ENCODE results near the gene OIP5. TPM values are rescaled to one million over a fixed set of nuclear protein-coding genes. Genes with fewer than 3 reads are reported as not detected.

The OIP5 gene
- total and polyA plus RNA-seq, 2 donors from 2014 or later: 0.94 TPM; not detected in 1

DNA sequence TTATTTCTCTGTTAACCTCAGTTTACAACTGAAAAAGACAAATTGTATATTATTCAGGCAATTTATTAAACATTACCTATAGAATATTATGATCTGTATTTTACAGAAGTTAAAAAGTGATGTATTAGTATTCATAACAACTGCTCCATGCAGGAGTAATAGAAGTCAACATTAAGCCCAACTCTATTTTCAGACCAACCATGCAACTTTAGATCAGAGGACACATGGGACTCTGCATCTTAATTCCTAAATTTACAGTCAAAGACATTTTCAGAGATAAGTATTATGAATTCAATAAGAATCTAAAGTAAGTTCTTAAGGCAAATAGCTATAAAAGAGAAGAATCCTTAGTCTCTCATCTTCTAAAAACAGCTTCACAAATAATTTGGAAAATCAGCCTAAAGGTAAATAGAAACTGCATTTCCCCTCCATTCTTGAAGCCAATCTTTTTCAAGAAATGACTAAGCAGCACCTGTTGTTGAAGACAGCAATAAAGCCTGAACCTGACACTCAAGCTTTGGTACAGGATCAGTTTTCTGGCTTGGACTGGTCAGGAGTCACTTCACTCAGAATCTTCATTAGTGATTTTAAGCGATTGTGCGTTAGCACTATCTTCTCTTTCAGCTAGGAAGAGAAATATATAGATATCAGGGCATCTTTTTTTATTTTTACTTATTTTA, 23.0 kb downstream of the OIP5 start:
- Histone ChIP-seq H3K27me3 (ENCODE audit: control insufficient read depth, insufficient read depth, low read length) (no peaks in the 10 kb centered on the region), H3K9me3 (ENCODE audit: control insufficient read depth in 2 of 3, insufficient read depth in 1 of 3, low read length in 3 of 3) (no peaks in the 10 kb centered on the region), H3K27ac (ENCODE audit: low read depth in 2 of 2, low read length in 2 of 2) (no peak overlapping the region), H3K4me3 (ENCODE audit: low read length in 3 of 3) (no peak overlapping the region), H3K9ac (ENCODE audit: low read length in 3 of 3) (no peak overlapping the region), H3K4me1 (ENCODE audit: control insufficient read depth in 2 of 3, insufficient read depth in 2 of 3, low read depth in 1 of 3, low read length in 3 of 3) (no peaks in the 10 kb centered on the region), H3K36me3 (ENCODE audit: control insufficient read depth in 2 of 3, insufficient read depth in 3 of 3, low read length in 3 of 3) (no peaks in the 10 kb centered on the region)
- TF ChIP-seq, protein P1, sequence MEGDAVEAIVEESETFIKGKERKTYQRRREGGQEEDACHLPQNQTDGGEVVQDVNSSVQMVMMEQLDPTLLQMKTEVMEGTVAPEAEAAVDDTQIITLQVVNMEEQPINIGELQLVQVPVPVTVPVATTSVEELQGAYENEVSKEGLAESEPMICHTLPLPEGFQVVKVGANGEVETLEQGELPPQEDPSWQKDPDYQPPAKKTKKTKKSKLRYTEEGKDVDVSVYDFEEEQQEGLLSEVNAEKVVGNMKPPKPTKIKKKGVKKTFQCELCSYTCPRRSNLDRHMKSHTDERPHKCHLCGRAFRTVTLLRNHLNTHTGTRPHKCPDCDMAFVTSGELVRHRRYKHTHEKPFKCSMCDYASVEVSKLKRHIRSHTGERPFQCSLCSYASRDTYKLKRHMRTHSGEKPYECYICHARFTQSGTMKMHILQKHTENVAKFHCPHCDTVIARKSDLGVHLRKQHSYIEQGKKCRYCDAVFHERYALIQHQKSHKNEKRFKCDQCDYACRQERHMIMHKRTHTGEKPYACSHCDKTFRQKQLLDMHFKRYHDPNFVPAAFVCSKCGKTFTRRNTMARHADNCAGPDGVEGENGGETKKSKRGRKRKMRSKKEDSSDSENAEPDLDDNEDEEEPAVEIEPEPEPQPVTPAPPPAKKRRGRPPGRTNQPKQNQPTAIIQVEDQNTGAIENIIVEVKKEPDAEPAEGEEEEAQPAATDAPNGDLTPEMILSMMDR (IDR thresholded peaks at IDR 0.05; ENCODE audit: borderline replicate concordance, extremely low read depth, insufficient read depth): no peak
- DNase-seq (no peak), FAIRE-seq (no peak)
- intact Hi-C loops (cut with DNase I): no loop called here

DNA sequence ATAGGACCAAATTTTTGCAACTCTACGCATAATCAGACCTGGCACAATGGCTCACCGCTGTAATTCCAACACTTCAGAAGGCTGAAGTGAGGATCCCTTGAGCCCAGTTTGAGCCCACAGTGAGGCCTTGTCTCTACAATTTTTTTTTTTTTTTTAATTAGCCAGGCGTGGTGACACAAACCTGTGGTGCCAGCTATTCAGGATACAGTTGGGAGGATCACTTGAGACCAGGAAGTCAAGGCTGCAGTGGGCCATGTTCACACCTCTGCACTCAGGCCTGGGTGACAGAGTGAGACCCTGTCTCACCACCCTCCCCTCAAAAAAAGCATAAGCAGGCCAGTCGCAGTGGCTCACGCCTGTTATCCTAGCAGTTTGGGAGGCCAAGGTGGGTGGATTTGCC, 24.7 kb downstream of the OIP5 start:
- FAIRE-seq: no peak

DNA sequence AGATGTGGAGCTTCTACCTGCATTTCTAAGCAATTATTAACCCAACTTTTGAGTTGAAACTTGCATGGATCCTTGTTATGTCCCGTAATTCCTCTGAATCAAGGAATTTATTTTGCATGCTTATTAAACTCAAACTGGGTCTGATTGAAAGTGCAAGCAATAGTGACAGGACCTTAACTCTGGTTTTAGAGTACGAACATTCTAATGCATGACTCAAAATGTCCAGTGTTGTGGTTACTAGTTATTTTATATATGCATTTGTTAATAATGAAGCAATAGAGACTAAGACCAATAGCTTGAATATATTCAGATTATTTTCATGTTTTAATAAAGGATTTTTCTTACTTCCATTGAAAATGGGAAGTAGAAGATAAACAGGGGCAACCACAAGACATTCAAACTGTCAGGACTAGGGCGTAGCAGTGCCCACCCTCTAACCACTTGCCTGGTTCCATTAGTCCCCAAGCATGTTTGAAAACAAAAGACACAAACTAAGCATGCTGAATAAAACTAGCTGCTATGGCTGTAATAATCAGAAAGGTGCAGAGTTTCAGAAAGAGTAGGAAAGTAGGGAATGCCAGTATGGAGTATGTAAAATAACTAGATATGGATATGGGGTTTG, 28.1 kb downstream of the OIP5 start:
- Histone ChIP-seq H3K4me3 (ENCODE audit: low read length in 3 of 3) (no peak overlapping the region), H3K27me3 (ENCODE audit: control insufficient read depth, insufficient read depth, low read length) (no peaks in the 10 kb centered on the region), H3K9me3 (ENCODE audit: control insufficient read depth in 2 of 3, insufficient read depth in 1 of 3, low read length in 3 of 3) (no peaks in the 10 kb centered on the region), H3K27ac (ENCODE audit: low read depth in 2 of 2, low read length in 2 of 2) (no peak overlapping the region), H3K36me3 (ENCODE audit: control insufficient read depth in 2 of 3, insufficient read depth in 3 of 3, low read length in 3 of 3) (peaks cover 0 to 4% (median 2%) of the 10 kb centered on the region in 3 donors), H3K4me1 (ENCODE audit: control insufficient read depth in 2 of 3, insufficient read depth in 2 of 3, low read depth in 1 of 3, low read length in 3 of 3) (no peaks in the 10 kb centered on the region), H3K9ac (ENCODE audit: low read length in 3 of 3) (no peak overlapping the region)
- TF ChIP-seq, protein P1 (IDR thresholded peaks at IDR 0.05; ENCODE audit: borderline replicate concordance, extremely low read depth, insufficient read depth): no peak
- FAIRE-seq (no peak), DNase-seq (no peak)
- intact Hi-C loops (cut with DNase I): no loop called here

More for the DNA sequence above, 24.7 kb downstream of the OIP5 start:
- Histone ChIP-seq H3K4me1 (ENCODE audit: control insufficient read depth in 2 of 3, insufficient read depth in 2 of 3, low read depth in 1 of 3, low read length in 3 of 3) (no peaks in the 10 kb centered on the region), H3K4me3 (ENCODE audit: low read length in 3 of 3) (no peak overlapping the region), H3K36me3 (ENCODE audit: control insufficient read depth in 2 of 3, insufficient read depth in 3 of 3, low read length in 3 of 3) (no peaks in the 10 kb centered on the region), H3K27me3 (ENCODE audit: control insufficient read depth, insufficient read depth, low read length) (no peaks in the 10 kb centered on the region), H3K27ac (ENCODE audit: low read depth in 2 of 2, low read length in 2 of 2) (no peak overlapping the region), H3K9ac (ENCODE audit: low read length in 3 of 3) (no peak overlapping the region), H3K9me3 (ENCODE audit: control insufficient read depth in 2 of 3, insufficient read depth in 1 of 3, low read length in 3 of 3) (no peaks in the 10 kb centered on the region)
- intact Hi-C loops (cut with DNase I): no loop called here
- DNase-seq: no peak
- TF ChIP-seq, protein P1 (IDR thresholded peaks at IDR 0.05; ENCODE audit: borderline replicate concordance, extremely low read depth, insufficient read depth): no peak
